Measurements from ENCODE around the gene NAALADL2.

GRCh38 chr3:175383813-175384212 is 524.7 kb downstream of the NAALADL2 start:
- TF ChIP-seq CTCF (conservative IDR thresholded peaks at IDR 0.05; ENCODE audit: low read depth, low read length) (no peak), MAFK (IDR thresholded peaks at IDR 0.05; ENCODE audit: low read depth, low read length) (no peak), MAZ (IDR thresholded peaks at IDR 0.05; ENCODE audit: borderline replicate concordance, low read depth, low read length) (no peak), POLR2A (IDR thresholded peaks at IDR 0.05; ENCODE audit: low read depth, low read length) (no peak), MXI1 (IDR thresholded peaks at IDR 0.05; ENCODE audit: borderline replicate concordance, low read depth, low read length) (no peak)

Measured in IMR-90 (cell line).